Lung (tissue), 12 donors: ENCODE results near the gene POFUT1. TPM values are rescaled to one million over a fixed set of nuclear protein-coding genes. Genes with fewer than 3 reads are reported as not detected.
A peak's percentile ranks its signal among the peaks of the same experiment; 100 is the strongest.

Experiments
- ATAC-seq: fragments of 200-7000 bp; cut with Tn5 transposase; one replicate; pipeline ENCODE4 v1.9.1; 2020; ENCODE audit warnings: moderate number of reproducible peaks; ENCODE audit not compliant: insufficient read depth, low FRiP score
- DNase-seq, 3 donors: peaks; one replicate each; pipeline ENCODE4 v3.0.0-alpha.2; 2013 to 2017
- H3K27ac ChIP-seq, 2 donors: one replicate each; pipeline ENCODE4 v1.5.1; 2013; ENCODE audit warnings: mild to moderate bottlenecking in 2 of 2, moderate library complexity in 2 of 2, control low read depth in 1 of 2, inconsistent platforms in 1 of 2, low read depth in 1 of 2, low read length in 1 of 2
- H3K27me3 ChIP-seq, 3 donors: one replicate each; pipeline ENCODE4 v1.5.1; 2013; ENCODE audit warnings: low read length in 2 of 3; ENCODE audit not compliant: control insufficient read depth in 3 of 3, insufficient read depth in 3 of 3
- H3K36me3 ChIP-seq, 4 donors: one replicate each; pipeline ENCODE4 v1.5.1; 2013; ENCODE audit warnings: low read length in 4 of 4, mild to moderate bottlenecking in 1 of 4, moderate library complexity in 1 of 4; ENCODE audit not compliant: control insufficient read depth in 4 of 4, insufficient read depth in 4 of 4
- H3K4me1 ChIP-seq, 5 donors: one replicate each; pipeline ENCODE4 v1.5.1; 2013; ENCODE audit warnings: low read length in 5 of 5, mild to moderate bottlenecking in 2 of 5, moderate library complexity in 1 of 5; ENCODE audit not compliant: control insufficient read depth in 5 of 5, insufficient read depth in 5 of 5
- H3K4me3 ChIP-seq: one replicate; pipeline ENCODE4 v1.5.1; 2013; ENCODE audit warnings: mild to moderate bottlenecking, control low read depth, moderate library complexity
- H3K9ac ChIP-seq, 2 donors: one replicate each; pipeline ENCODE4 v1.5.1; 2013; ENCODE audit warnings: low read length in 2 of 2, control low read depth in 1 of 2; ENCODE audit not compliant: insufficient read depth in 1 of 2
- H3K9me3 ChIP-seq, 4 donors: one replicate each; pipeline ENCODE4 v1.5.1; 2013; ENCODE audit warnings: low read length in 3 of 4, mild to moderate bottlenecking in 1 of 4, moderate library complexity in 1 of 4; ENCODE audit not compliant: control insufficient read depth in 4 of 4, insufficient read depth in 3 of 4
- WGBS, 2 donors: extraction: QIAGEN DNeasy Blood & Tissue Kit; methylation state at CpG; one replicate each; pipeline ENCODE4 v1.1.7; 2013; 5-methylcytosine and 5-hydroxymethylcytosine counted together
- polyA plus RNA-seq, 2 donors: library from polyadenylated mRNA; stranded (reverse); fragments of 200-250 nt; gene quantifications; one replicate each; pipeline ENCODE4 v1.2.1, GENCODE V29; 2013
- total RNA-seq, 2 donors: library from RNA; depleted of rRNA in 1 of 2; stranded (reverse); fragments of >200 nt in 1 of 2; gene quantifications; one replicate each; pipeline ENCODE4 v1.2.1, GENCODE V29; 2014 to 2021
- TF ChIP-seq, protein P1 (sequence below): IDR thresholded peaks from 2 replicates; pipeline ENCODE4 v1.5.1; 2012; ENCODE audit warnings: mild to moderate bottlenecking; ENCODE audit errors: control extremely low read depth, extremely low read depth
- donor health status: control.
- donor health status: control.
- donor health status: Bipolar disorder and iron deficiency.
- donor health status: healthy.
- donor health status: DM: yes; HTN: yes; CAD: no.

POFUT1 gene
- total and polyA plus RNA-seq, 4 donors = 9.0 to 37.1 (median 21.7) TPM

DNA sequence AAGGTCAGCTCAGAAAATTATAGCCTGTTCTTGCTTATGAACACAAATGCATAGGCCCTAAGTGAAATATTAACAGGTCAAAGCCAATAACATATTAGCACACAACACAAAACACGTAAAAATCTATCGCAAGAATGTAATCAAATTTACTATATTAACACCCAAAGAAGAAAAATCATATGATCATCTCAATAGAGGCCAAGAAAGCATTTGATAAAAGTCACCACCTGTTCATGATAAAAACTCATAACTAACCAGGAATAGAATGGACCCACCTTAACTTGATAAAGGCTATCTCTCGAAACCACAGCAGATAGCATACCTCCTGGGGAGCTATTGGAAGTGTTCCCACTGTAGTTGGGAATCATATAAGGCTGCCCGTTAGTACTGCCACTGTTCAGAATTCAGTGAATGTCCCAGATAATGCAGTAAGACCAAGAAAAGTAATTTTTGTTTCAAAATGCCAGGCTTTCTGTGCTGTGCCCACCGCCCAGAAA is 21.6 kb downstream of the POFUT1 start:
- H3K27ac ChIP-seq = no peak overlapping the region
- H3K4me1 ChIP-seq = peaks cover 0 to 7% (median 0%) of the 10 kb centered on the region in 5 donors
- ATAC-seq = no peak
- no peaks in the 10 kb centered on the region for H3K9me3 ChIP-seq
- peaks cover 3 to 37% (median 18%) of the 10 kb centered on the region in 4 donors for H3K36me3 ChIP-seq
- H3K4me3 ChIP-seq = no peak overlapping the region
- 96% methylated on average over 5 of the region's 5 CpGs for WGBS, 2 donors
- TF ChIP-seq, protein P1, sequence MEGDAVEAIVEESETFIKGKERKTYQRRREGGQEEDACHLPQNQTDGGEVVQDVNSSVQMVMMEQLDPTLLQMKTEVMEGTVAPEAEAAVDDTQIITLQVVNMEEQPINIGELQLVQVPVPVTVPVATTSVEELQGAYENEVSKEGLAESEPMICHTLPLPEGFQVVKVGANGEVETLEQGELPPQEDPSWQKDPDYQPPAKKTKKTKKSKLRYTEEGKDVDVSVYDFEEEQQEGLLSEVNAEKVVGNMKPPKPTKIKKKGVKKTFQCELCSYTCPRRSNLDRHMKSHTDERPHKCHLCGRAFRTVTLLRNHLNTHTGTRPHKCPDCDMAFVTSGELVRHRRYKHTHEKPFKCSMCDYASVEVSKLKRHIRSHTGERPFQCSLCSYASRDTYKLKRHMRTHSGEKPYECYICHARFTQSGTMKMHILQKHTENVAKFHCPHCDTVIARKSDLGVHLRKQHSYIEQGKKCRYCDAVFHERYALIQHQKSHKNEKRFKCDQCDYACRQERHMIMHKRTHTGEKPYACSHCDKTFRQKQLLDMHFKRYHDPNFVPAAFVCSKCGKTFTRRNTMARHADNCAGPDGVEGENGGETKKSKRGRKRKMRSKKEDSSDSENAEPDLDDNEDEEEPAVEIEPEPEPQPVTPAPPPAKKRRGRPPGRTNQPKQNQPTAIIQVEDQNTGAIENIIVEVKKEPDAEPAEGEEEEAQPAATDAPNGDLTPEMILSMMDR = no peak
- no peak overlapping the region for H3K9ac ChIP-seq
- no peaks in the 10 kb centered on the region for H3K27me3 ChIP-seq
- no peak for DNase-seq

DNA sequence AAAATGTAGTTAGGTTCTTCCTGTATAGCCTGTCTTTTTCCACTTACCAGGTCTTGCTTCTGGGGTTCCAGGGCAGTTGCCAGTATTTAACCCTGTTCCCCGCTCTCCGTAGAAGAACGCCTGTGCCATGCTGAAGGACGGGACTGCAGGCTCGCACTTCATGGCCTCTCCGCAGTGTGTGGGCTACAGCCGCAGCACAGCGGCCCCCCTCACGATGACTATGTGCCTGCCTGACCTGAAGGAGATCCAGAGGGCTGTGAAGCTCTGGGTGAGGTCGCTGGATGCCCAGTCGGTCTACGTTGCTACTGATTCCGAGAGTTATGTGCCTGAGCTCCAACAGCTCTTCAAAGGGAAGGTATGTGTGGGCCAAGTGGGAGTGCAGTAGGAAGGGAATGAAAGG is 23.0 kb downstream of the POFUT1 start:
- WGBS, 2 donors = 97 to 99% methylated on average over 13 of the region's 13 CpGs
- ATAC-seq (no peak), DNase-seq (no peak)
- no peaks in the 10 kb centered on the region for H3K27me3 ChIP-seq
- no peak overlapping the region for H3K4me3 ChIP-seq
- TF ChIP-seq, protein P1 = no peak
- no peaks in the 10 kb centered on the region for H3K9me3 ChIP-seq
- no peak overlapping the region for H3K27ac ChIP-seq
- peaks cover 0 to 7% (median 0%) of the 10 kb centered on the region in 5 donors for H3K4me1 ChIP-seq
- peaks cover 3 to 47% (median 27%) of the 10 kb centered on the region in 4 donors for H3K36me3 ChIP-seq
- H3K9ac ChIP-seq = no peak overlapping the region

DNA sequence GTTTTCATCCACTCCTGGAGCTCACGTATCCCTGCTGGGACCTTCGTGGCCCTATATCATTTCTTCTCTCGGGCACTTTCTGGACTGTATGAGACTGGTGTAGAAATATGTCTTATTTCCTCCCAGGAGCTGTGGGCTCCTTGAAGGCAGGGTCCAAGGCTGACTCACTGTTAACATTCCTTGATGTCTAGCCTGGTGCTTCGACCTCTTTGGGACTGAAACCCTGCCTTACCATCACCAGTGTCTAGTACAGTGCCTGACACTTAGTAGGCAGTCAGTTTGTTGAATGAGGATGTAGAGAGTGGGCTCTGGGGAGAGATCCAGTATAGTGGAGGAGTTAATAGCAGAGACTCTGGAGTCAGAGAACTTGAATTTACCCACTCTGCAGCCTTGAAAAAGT is 23.6 kb downstream of the POFUT1 start:
- no peak for DNase-seq
- no peak overlapping the region for H3K27ac ChIP-seq
- peaks cover 0 to 7% (median 0%) of the 10 kb centered on the region in 5 donors for H3K4me1 ChIP-seq
- WGBS, 2 donors = 79 to 90% methylated on average over 4 of the region's 4 CpGs
- TF ChIP-seq, protein P1 = no peak
- H3K9me3 ChIP-seq = no peaks in the 10 kb centered on the region
- H3K36me3 ChIP-seq = peaks cover 3 to 49% (median 27%) of the 10 kb centered on the region in 4 donors
- no peak overlapping the region for H3K9ac ChIP-seq
- H3K27me3 ChIP-seq = no peaks in the 10 kb centered on the region
- no peak for ATAC-seq
- H3K4me3 ChIP-seq = no peak overlapping the region

DNA sequence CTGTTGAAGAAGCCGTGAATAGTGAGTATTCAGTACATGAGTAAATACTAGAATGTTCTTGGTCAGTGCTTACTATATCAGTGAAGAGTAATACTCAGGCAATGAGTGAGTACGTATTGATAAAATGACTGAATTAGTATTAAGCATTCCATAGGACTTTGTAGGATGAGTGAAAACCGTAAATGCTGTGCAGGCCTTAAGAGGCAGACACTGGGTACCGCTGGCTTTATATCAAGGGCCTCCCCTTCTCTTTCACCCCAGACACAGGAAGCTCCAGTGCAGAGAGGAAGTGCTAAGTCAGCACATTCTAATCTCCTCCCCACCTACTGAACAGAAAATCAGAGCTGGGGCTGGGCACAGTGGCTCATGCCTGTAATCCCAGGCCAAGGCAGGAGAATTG is 24.2 kb downstream of the POFUT1 start:
- 44 to 54% methylated on average over 4 of the region's 4 CpGs for WGBS, 2 donors
- H3K27me3 ChIP-seq = no peaks in the 10 kb centered on the region
- ATAC-seq (no peak), DNase-seq (peak in 2 of 3 donors; percentile 24 to 48)
- peaks cover 0 to 7% (median 0%) of the 10 kb centered on the region in 5 donors for H3K4me1 ChIP-seq
- TF ChIP-seq, protein P1 = no peak
- H3K27ac ChIP-seq = no peak overlapping the region
- H3K36me3 ChIP-seq = peaks cover 3 to 51% (median 24%) of the 10 kb centered on the region in 4 donors
- no peak overlapping the region for H3K9ac ChIP-seq
- no peak overlapping the region for H3K4me3 ChIP-seq
- H3K9me3 ChIP-seq = no peaks in the 10 kb centered on the region
